GM21381 (cell line): Measurements from ENCODE around the gene KIFC1.

ENCODE experiments used
- ATAC-seq: cut with Tn5 transposase; IDR thresholded peaks from one replicate; pipeline ENCODE4 v1.9.1; 2021; ENCODE audit warnings: mild to moderate bottlenecking, moderate library complexity; ENCODE audit not compliant: unreplicated experiment

Gene KIFC1

DNA sequence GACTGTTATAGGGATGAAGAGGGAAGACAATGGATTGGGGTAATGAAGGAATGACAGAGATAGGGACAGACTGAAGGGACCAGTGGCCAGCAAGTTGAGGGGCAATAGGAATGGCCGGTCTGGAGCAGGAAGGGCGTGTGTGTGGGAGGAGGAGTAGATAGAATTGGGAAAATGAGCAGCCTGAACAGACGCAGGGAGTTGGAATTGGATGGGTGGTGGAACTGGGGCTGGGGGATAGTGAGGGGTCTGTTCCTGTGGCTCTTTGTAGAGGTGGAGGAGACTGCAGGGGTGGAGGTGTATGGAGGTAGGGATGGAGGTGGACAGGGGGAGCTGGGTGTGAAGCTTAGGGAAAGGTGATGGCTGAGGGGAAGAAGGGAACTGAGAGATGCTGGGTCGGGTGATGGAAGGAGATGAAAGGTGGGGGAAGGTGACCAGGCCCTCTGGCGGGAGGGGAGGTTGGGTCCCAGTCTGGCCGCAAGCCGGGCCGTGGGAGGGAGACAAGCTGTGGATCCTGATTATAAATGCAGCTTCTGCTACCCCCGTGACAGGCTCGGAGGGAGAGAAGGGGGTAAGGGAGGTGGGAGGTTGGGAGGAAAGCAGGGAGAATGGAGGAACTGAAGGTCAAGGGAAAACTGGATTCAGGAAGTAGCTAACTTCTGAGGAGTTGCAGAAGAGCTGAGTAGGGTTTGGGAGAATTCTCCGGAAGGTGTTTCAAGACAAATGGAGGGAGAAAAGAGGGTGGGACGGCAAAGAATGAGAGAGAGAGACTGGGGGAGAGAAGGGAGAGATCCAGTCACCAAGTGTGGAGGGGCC, 33.4 kb downstream of the KIFC1 start:
- no peak for ATAC-seq

DNA sequence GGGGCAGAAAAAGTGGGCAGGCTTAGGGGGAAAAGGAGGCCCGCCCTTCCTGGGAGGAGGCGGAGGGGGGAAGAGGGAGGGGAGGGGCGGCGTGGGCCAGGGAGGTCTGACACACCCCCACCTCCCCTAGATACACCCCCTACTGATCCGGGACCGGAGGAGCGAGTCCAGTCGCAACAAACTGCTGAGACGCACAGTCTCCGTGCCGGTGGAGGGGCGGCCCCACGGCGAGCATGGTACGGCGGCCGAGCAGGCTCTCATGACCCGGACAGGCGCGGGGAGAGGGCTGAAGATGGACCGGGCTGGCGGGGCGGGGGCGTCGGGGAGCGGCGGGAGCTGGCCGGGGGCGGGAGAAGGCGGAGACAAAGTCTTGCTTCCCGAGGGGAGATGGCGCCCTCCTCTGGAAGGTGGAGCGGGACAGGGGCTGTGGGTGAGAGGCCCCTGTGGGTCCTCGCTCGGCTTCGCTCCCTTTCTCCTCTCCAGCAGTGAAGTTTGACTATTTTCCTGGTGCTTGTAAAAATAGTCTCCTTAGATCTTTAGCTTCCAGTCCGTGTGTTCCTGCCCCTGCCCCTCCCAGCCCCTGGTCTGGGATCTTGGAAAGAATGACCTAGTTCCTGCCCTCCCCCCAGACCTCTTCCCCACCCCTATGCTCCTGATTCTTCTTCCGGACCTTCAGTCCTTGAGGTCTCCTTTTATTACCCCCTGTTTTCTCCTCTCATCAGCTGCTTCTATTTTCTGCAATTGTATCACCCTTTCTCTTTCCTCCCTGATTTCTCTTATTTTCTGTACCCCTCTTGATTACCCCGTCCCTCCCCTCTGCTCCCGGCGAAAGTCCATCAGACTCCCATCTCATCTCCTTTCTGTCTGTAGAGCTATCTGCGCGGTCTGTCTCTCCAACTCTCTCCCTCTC, 34.3 kb downstream of the KIFC1 start:
- peak; percentile 34 for ATAC-seq

DNA sequence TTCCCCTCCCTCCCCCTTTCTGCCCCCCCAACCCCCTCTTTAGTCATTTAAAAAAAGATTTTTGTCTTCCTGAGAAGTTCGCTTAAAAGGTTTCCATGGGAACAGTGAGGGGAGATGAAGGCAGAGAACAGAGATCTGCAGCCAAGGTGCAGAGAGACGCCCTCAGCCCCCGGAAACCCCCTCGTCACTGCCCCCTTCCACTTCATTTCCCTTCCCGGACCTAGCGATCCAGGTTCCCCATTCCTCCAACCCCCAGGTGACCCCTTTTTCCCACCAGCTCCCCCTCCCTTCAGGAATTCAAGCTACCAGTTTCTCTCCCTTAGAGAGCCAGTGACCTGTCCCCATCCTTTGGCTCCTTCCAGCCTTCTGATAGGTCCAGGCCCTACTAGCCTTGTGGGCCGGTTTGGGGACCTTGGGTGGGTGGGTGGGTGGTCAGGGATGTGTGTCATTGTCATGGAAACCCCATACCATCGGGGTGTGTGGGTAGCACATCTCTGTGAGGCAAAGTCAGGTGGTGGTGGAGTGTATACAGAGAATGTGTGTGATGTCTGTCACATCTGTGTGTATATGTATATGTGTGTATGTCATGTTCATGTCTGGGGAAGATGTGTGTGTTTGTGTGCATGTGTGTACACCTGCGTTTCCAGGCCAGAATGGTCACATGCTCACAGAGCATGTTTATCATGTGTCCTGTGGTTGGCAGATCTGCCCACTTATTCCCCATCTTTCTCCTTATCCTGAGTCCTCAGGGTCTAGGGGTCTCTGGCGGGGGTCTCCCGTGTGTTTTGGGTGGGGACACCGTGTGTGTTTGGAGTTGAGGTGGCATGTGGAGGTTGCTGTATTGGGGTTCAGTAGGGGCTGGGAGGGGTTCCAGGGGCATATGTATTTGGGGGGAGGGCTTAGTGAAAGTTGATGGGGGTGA, 35.2 kb downstream of the KIFC1 start:
- ATAC-seq = no peak

DNA sequence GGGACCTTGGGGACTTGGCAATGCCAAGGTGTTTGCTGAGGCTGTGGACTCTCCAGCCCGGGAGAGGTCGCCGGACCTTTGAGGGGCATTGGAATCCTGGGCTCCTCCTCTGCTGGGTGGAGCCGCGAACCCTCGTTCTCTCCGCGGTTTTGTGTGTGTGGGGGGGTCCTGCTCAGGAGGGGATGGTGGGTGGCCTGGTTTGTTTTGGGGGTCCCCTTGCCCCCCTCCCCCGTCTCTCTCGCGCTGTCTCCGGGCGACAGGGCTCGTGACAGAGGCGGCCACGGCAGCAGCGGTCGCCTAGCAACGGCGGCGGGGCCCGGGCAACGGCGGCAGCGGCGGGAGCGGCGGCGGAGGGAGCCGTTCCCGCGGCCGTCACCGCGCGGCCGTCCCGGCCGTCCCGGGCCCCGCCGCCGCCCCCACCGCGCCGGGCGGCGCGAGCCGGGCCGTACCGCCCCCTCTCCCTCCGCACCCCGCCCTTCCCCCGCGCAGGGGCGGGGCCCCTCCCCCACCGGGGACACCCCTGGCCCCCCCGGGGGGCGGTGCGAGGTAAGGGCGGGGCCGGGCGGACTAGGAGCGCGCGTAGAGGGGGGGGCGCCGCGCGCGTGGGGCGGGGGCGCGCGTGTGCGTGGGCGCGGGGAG, 36.1 kb downstream of the KIFC1 start:
- no peak for ATAC-seq

DNA sequence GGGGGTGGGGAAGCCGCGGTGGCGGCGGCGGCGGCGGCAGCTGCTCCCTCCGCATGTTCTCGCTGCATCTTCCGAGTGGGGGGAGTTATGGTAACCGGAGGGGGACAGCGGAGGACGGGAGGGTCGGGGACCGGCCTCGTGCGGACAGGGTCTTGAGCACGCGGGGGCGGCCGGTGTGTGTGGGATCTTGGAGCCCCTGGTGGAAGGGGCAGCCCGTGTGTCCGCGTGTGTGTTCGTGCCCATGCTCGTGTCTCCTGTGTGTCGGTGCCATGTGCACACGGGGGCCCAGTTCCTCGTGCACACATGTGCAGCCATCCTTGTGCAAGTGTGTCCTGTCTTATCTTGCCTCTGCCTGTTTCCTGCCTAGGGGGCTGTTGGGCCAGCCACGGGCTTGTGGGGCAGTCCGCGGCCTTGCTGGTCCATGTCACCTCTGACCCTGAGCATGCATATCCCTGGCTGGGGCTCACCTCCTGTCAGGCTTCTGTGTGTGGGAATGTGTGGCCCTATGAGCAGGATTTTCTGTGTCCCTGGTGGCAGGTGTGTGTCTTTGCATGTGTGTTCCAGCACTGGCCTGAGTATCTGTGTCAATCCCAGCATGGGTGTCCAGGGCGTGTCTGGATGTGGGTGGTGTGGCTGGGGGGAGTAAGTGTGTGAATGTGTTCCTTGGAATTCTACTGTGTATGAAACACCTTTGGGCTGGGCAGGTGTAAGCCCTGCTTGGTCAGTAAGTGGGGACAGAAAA, 36.8 kb downstream of the KIFC1 start:
- ATAC-seq = no peak

DNA sequence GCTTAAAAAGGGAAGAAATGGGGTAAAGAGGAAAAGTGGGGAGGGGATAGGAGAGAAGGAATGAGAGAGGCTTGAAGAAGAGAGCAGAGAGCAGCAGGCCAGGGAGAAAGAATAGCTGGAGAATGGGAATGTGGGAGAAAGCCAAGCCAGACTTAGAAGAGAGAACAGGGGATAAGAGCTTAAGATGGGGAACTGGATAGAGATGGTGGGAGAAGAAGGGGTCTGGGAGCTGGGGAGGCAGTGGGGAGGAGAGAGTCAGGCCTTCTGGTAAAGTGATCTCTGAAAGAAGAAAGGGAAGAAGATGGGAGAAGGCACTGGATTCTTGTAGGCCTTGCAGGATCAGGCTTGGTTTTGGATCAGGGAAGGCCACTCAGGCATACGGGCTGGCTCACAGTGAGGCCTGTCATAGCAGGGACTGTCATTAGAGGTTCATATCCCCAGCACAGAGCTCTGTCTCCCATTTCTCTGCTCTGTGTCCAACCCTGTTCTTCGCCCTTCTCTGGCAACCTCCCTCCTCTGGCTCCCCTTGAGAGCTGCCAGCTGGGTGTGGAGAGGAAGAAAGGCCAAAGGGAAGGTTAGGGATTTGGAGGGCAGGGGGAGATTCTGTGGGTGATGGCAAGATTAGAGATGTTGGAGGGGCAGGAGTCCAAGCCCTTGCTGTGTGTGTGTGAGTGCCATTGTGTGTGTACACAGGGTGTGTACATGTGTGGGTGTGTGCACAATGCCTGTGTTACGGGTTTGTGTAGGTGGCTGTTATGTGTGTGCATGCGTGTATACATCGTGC, 37.5 kb downstream of the KIFC1 start:
- no peak for ATAC-seq

DNA sequence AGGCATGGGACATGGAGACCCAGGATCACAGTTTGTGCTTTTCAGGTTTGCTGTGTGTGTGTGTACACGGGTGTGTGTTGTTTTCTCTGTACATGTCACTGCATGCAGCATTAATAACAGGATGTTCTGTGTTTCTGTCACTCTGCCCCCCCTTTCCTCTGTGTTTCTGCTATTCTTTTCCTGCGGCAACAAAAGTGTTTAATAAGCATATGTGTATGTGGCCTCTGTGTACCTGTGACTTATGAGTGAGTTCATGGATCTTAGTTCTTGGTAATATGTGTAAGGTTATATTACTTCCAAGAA, 38.1 kb downstream of the KIFC1 start:
- ATAC-seq = no peak

DNA sequence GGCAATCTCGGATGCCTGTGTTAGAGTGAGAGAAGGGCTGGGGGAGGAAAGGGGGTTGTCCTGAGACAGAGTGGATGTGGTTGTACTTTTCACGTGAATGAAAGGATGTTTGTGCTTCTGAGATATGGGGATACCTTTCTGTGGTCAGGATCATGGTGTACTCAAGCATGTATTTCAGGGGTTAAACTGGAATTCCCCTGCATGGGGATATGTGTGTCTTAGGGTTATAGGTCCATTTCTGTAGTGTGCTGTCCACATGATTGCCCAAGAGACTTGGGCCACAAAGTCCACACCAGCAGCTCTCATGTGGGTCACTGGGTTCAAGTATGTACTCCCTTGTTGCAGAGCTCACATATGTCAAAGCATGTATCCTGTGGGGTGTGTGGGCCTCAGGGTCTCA, 38.7 kb downstream of the KIFC1 start:
- no peak for ATAC-seq

DNA sequence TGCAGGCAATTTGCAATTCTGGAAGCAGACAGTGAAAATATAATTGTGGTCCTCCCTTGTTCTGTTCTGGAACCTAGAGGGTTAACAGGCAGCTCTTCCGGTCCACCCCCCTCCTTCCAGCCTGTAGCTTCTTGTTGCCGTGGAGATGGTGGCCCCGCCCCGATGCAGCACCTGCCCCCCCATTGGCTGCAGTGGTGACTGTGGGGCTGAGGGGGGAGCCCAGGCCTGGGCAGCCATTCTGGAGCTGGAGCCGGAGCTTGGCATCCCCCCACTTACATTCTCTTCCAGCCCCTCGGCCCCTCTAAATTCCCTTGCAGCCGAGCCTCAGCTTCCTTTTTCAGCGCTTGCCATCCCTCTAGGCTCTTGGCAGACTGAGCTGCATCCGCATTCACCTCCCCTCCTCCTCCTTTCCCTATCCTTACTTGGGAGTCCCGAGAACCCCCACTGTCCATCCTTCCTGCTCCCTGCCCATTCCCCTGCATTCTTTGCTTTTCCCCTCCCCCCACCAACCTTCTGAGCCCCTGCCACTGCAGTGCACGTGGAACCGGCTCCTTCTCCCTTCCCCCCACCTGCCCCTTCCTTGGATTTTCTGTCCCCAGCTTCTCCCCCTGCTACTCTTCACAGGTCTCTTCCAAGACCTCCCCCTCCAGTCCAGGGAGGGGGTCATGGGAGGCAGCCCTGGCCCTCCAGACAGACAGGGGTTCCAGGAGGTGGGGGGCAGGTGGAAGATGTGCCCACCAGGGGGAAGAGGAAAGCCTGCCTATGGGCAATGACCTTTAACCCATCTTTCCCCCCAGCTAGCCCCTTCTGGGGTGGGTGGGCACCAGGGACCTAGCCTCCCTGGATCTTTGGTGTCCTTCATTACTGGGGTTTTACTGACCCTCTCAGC, 39.6 kb downstream of the KIFC1 start:
- no peak for ATAC-seq

DNA sequence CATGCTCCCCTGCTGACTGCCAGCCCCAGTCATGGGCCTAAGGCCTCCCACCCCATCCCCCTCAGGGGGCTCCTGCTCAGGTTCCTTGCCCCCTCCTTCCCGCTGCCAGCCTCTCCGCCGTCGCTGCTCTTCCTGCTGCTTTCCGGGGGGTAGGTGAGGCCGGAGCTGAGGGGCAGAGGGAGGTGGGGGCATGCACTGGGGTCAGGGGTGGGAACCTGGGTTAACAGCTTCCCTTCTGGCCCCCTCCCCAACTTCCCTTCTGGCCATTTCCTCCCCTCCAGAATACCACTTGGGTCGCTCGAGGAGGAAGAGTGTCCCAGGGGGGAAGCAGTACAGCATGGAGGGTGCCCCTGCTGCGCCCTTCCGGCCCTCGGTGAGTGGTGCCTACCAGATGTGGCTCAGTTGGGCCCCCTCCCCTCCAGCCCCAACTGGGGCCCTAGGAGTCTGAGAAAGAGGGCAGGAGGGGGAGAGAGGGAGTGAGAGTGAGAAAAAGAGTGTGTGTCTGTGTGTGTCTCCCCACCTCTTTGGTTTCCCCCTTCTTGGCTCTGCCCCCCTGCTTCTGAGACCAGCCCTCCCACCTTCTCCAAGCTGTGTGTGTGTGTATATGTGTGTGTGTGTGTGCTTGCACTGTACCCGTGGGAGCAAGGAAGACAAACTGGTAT, 40.4 kb downstream of the KIFC1 start:
- ATAC-seq = no peak

DNA sequence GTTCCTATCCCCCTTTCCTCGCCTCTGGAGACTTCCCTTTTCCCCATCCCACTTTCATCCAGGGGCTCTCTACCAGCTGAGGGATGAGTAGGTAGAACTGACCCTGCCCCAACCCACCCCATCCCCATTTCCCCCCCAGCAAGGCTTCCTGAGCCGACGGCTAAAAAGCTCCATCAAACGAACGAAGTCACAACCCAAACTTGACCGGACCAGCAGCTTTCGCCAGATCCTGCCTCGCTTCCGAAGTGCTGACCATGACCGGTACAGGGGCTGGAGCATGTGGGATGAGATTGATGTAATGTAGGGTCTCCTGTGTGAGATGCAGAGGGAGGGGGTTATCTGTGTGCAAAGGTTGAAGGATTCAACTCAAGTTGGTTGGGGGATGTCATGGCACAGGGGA, 40.9 kb downstream of the KIFC1 start:
- no peak for ATAC-seq

DNA sequence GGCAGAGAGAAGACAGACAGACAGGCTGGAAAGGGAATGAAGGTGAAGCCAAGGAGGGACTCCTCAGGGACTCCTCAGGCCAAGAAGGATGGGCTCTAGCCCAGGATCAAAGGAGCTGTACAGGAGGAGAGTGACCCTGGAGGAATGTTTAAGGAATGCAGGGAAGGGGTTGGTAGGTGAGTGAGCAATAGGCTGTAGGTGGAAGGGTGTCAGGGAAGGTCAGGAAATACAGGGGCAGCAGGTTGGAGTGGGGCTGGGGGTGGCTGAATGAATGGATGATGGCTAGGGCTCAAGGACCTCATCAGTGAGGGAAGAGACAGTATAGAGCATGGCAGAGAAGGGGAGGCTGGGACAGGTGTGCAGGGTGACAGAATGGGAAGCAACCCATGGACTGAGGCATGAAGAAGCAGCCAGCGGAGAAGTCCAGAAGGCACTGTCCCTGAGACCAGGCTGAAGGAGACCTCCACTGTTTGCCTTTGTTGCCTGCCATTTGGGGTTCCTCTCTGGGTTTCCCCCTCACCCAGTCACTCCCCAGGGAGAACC, 41.4 kb downstream of the KIFC1 start:
- no peak for ATAC-seq

DNA sequence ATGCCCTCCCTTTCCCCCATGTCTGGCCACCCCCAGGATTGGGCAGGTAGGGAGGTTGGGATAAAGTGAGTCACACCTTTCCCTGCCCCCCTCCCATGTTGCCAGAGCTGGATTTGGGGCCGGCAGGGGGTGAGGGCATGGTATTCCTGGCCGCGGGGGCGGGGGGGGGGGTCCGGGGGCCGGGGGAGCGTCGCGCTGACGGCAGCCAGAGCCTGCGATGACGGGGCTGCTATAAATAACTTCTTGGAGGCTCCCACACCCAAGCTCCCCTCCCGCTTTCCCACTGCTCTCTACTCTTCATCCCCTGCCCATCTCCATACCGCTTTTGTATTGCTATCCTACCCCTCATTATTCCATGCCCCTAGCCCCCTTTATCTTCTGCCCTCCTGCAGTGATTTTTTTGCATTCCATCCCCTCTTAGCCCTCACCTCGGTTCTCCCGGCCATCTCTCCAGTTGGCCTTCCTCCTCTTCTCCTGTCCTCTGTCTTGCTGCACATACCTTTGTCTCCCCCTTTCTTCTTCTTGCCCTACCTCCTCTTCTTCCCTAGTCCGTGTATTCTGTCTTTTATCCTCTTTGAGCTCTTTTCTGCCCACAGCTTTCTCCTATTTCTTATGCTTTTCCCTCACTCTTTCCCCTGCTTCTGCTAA, 42.0 kb downstream of the KIFC1 start:
- ATAC-seq = no peak

DNA sequence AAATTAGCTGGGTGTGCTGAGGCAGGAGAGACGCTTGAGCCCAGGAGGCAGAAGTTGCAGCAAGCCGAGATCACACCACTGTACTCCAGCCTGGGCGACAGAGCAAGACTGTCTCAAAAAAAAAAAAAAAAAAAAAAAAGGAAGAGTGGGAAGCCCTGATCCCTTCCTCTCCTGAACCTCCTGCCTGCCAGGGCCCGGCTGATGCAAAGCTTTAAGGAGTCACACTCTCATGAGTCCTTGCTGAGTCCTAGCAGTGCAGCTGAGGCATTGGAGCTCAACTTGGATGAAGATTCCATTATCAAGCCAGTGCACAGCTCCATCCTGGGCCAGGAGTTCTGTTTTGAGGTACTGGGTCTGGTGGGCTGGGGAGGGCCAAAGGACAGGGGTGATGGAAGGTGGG, 43.3 kb downstream of the KIFC1 start:
- ATAC-seq = no peak

DNA sequence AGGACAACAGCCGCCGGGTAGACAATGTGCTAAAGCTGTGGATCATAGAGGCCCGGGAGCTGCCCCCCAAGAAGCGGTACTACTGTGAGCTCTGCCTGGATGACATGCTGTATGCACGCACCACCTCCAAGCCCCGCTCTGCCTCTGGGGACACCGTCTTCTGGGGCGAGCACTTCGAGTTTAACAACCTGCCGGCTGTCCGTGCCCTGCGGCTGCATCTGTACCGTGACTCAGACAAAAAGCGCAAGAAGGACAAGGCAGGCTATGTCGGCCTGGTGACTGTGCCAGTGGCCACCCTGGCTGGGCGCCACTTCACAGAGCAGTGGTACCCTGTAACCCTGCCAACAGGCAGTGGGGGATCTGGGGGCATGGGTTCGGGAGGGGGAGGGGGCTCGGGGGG, 46.0 kb downstream of the KIFC1 start:
- no peak for ATAC-seq

DNA sequence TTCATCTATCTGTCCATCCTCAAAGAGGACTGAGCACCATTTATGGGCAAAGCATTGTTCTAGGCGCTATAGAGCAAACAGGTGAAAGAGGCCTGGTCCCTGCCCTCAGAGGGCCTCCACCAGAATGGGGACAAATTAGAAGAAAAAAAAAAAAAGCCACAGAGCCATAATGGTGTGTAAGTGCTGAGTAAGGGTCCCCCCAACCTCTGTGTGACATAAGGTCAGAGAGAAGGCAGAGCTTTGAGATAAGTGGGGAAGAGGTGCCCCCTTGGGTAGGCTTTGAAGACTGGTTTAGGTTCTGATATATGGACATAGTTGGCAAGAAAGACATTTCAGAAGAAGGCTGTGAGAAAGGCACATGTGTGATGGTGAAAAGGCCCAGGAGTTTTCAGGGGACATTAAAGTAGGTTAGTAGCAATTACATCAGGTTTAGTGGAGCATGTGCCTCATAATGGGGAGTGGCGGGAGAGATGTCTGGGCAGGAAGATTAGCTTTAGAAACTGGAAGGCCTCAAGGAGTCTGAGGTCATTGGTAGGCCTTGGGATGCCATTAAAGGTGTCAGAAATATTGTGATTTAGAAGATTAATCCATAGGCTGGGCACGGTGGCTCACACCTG, 47.5 kb downstream of the KIFC1 start:
- ATAC-seq = no peak
